HUES48 (cell line): Measurements from ENCODE around the gene EPHB6.

Source experiments
- H3K27ac ChIP-seq: one replicate; pipeline ENCODE4 v1.7.0; 2013; ENCODE audit warnings: low read depth, low read length, inconsistent platforms
- H3K27me3 ChIP-seq: 2 replicates; pipeline ENCODE4 v1.6.1; 2013; ENCODE audit warnings: mild to moderate bottlenecking, low read length; ENCODE audit not compliant: control insufficient read depth, insufficient read depth
- H3K36me3 ChIP-seq: 2 replicates; pipeline ENCODE4 v1.6.1; 2013; ENCODE audit warnings: low read length; ENCODE audit not compliant: control insufficient read depth, insufficient read depth
- H3K4me1 ChIP-seq: 2 replicates; pipeline ENCODE4 v1.6.1; 2013; ENCODE audit warnings: mild to moderate bottlenecking, low read length; ENCODE audit not compliant: control insufficient read depth, insufficient read depth
- H3K4me3 ChIP-seq: 2 replicates; pipeline ENCODE4 v1.5.1; 2013; ENCODE audit warnings: mild to moderate bottlenecking, low read depth, low read length
- H3K9ac ChIP-seq: 2 replicates; pipeline ENCODE4 v1.6.1; 2013; ENCODE audit warnings: mild to moderate bottlenecking, low read depth, low read length, moderate library complexity
- H3K9me3 ChIP-seq: 2 replicates; pipeline ENCODE4 v1.6.1; 2013; ENCODE audit warnings: low read length; ENCODE audit not compliant: control insufficient read depth, insufficient read depth

EPHB6 gene

GRCh38 chr7:142872106-142872675, 17.3 kb downstream of the EPHB6 start:
- Histone ChIP-seq H3K27ac (no peak overlapping the region), H3K4me3 (no peak overlapping the region), H3K4me1 (no peaks in the 10 kb centered on the region), H3K27me3 (no peaks in the 10 kb centered on the region), H3K9ac (no peak overlapping the region), H3K9me3 (no peaks in the 10 kb centered on the region), H3K36me3 (0 out of 2 replicates have a peak, but pooled peaks cover 3% of the 10 kb centered on the region)

GRCh38 chr7:142873281-142873784, 18.5 kb downstream of the EPHB6 start:
- Histone ChIP-seq H3K4me1 (no peaks in the 10 kb centered on the region), H3K36me3 (0 out of 2 replicates have a peak, but pooled peaks cover 3% of the 10 kb centered on the region), H3K9me3 (no peaks in the 10 kb centered on the region), H3K27ac (no peak overlapping the region), H3K9ac (no peak overlapping the region), H3K27me3 (no peaks in the 10 kb centered on the region), H3K4me3 (no peak overlapping the region)

DNA sequence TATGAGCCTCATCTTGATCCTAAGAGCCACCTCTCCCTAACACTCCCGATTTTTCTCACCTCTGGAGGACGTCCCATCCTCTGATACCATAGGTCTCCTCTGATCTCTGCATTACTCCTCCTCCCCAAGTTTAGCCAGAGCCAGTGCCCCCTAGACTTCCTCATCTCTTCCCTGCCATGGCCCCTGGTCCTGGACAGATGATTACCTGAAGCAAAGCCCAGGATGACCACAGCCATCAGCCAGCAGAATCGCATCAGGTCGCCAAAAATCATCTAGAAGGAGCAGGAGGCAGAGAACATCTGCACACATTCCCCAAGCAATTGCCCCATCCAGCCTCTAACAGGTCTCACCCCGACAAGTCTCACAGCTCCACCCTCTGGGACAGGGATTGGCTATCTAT, 19.0 kb downstream of the EPHB6 start:
- Histone ChIP-seq H3K27ac (no peak overlapping the region), H3K4me3 (no peak overlapping the region), H3K9me3 (no peaks in the 10 kb centered on the region), H3K36me3 (0 out of 2 replicates have a peak, but pooled peaks cover 3% of the 10 kb centered on the region), H3K9ac (no peak overlapping the region), H3K27me3 (no peaks in the 10 kb centered on the region), H3K4me1 (no peaks in the 10 kb centered on the region)

DNA sequence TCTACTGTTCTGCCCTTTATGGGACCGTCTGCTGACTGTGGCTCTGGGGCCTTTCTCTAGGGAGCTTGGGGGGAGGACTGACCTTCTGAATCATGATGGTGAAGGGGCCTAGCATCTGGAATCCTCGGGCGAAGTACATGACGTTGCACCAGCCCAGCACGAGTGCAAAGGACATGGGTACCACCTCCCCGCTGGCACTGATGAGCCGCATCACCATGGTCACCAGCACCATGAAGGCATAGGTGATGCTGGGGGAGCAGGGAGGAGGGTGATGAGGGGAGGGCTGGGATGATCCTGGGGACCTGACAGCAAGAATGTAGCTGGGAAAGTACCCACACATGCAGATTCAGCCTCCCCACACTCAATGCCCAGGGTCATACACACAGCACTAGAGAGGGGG, 19.5 kb downstream of the EPHB6 start:
- Histone ChIP-seq H3K4me1 (no peaks in the 10 kb centered on the region), H3K27ac (no peak overlapping the region), H3K36me3 (0 out of 2 replicates have a peak, but pooled peaks cover 3% of the 10 kb centered on the region)

DNA sequence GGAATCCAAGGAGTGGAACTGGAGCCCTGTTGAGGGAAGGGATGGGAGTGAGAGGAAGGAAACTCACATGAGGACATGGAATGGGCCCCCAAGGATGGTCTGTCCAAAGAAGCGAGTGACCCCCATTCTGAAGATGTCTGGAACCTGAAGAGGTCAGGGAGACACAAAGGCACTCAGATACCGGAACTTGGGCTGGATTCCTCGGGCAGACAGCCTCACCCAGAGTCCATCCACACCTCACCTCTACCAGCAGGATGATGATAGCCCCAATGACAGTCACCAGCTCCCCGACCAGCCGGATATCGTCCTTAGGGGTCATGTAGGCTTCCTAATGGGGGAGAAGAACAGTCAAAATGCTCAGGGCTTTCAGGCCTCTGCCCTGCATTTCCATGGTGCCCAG, 20.0 kb downstream of the EPHB6 start:
- H3K36me3 ChIP-seq = 0 out of 2 replicates have a peak, but pooled peaks cover 3% of the 10 kb centered on the region
- no peak overlapping the region for H3K27ac ChIP-seq
- H3K9ac ChIP-seq = no peak overlapping the region
- H3K9me3 ChIP-seq = no peaks in the 10 kb centered on the region
- no peaks in the 10 kb centered on the region for H3K27me3 ChIP-seq
- H3K4me3 ChIP-seq = no peak overlapping the region
- H3K4me1 ChIP-seq = no peaks in the 10 kb centered on the region

More for the DNA sequence above, 19.5 kb downstream of the EPHB6 start:
- Histone ChIP-seq H3K4me3 (no peak overlapping the region), H3K27me3 (no peaks in the 10 kb centered on the region), H3K9me3 (no peaks in the 10 kb centered on the region), H3K9ac (no peak overlapping the region)

DNA sequence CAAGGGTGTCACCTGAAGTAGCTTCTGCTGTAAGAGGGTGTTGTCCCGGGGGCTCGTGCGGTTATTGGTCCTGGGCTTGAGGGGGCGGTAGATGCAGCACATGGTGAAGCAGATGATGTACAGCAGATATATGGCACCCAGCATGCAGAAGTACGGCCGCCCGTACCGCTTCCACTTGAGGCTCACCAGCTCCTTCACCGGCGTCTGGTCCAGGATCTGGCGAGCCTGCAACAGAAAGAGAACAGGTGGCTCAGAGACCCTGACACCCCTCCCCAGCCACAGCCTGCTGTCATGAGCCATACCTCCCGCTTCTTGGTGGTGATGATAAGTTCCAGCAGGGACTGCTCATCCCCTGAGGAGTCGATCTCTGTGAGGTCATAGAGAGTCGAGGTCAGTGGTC, 20.6 kb downstream of the EPHB6 start:
- Histone ChIP-seq H3K4me3 (no peak overlapping the region), H3K27me3 (no peaks in the 10 kb centered on the region), H3K9me3 (no peaks in the 10 kb centered on the region), H3K27ac (no peak overlapping the region), H3K36me3 (0 out of 2 replicates have a peak, but pooled peaks cover 3% of the 10 kb centered on the region), H3K4me1 (no peaks in the 10 kb centered on the region), H3K9ac (no peak overlapping the region)

GRCh38 chr7:142876236-142876960, 21.5 kb downstream of the EPHB6 start:
- Histone ChIP-seq H3K4me3 (no peak overlapping the region), H3K9me3 (no peaks in the 10 kb centered on the region), H3K27me3 (no peaks in the 10 kb centered on the region), H3K27ac (no peak overlapping the region), H3K36me3 (no peaks in the 10 kb centered on the region), H3K4me1 (no peaks in the 10 kb centered on the region), H3K9ac (no peak overlapping the region)

GRCh38 chr7:142876991-142877910, 22.4 kb downstream of the EPHB6 start:
- Histone ChIP-seq H3K27ac (no peak overlapping the region), H3K4me3 (no peak overlapping the region), H3K27me3 (no peaks in the 10 kb centered on the region), H3K36me3 (no peaks in the 10 kb centered on the region), H3K9me3 (no peaks in the 10 kb centered on the region), H3K9ac (no peak overlapping the region), H3K4me1 (no peaks in the 10 kb centered on the region)

- Histone ChIP-seq H3K36me3 (no peaks in the 10 kb centered on the region), H3K27ac (no peak overlapping the region), H3K4me1 (no peaks in the 10 kb centered on the region), H3K9ac (no peak overlapping the region), H3K27me3 (no peaks in the 10 kb centered on the region), H3K4me3 (no peak overlapping the region), H3K9me3 (no peaks in the 10 kb centered on the region)
Observed at GRCh38 chr7:142878315-142878714, 23.4 kb downstream of the EPHB6 start.

- no peaks in the 10 kb centered on the region for H3K36me3 ChIP-seq
- H3K9me3 ChIP-seq = no peaks in the 10 kb centered on the region
- H3K4me1 ChIP-seq = no peaks in the 10 kb centered on the region
- no peak overlapping the region for H3K27ac ChIP-seq
- no peaks in the 10 kb centered on the region for H3K27me3 ChIP-seq
- no peak overlapping the region for H3K4me3 ChIP-seq
- no peak overlapping the region for H3K9ac ChIP-seq
Observed at GRCh38 chr7:142879060-142879459, 24.2 kb downstream of the EPHB6 start.
